ENCODE results near the gene PKIG. TPM values are rescaled to one million over a fixed set of nuclear protein-coding genes. Genes with fewer than 3 reads are reported as not detected.

Gene PKIG
- polyA plus RNA-seq, 1 donor (not counting 4 experiments of a cell fraction or from before 2014, with no cell fraction given) = 6.6 TPM

DNA sequence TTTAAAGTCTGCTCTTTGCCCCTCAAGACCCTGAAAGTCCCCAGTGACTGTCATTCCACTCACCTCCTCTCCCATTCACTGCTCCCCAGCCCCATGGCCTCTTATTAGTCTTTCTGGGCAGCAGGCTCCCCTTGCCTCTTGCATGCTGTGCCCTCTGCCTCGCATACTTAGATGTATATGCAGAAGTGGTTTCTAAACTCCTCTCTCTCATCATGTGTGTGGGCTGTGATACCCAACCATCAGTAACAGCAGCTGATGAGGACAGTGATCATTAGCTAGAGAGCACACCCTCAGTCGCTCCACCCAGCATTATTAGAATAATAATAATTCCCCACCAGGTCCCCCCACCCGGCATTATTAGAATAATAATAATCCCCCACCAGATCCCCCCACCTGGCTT is 14.5 kb downstream of the PKIG start:
- Histone ChIP-seq H3K9me1 (ENCODE audit: control insufficient read depth, extremely low read depth, insufficient read depth, low read length) (no peaks in the 10 kb centered on the region), H3K9ac (ENCODE audit: control insufficient read depth, extremely low read depth, insufficient read depth, low read length) (no peak overlapping the region), H2AFZ (ENCODE audit: control insufficient read depth, low read length) (no peak overlapping the region), H3K27me3 (ENCODE audit: control insufficient read depth, extremely low read depth, insufficient read depth, low read length) (no peaks in the 10 kb centered on the region), H3K4me2 (ENCODE audit: control insufficient read depth, extremely low read depth, insufficient read depth, low read depth, low read length) (no peak overlapping the region), H4K20me1 (ENCODE audit: control insufficient read depth, extremely low read depth, insufficient read depth, low read length) (no peaks in the 10 kb centered on the region), H3K4me1 (ENCODE audit: control insufficient read depth, extremely low read depth, insufficient read depth, low read length) (peaks cover 2% of the 10 kb centered on the region), H3K79me2 (ENCODE audit: control insufficient read depth, insufficient read depth, low read length) (no peaks in the 10 kb centered on the region), H3K9me3 (ENCODE audit: control insufficient read depth, low read depth, low read length) (no peaks in the 10 kb centered on the region), H3K36me3 (ENCODE audit: control insufficient read depth in 2 of 2, extremely low read depth in 1 of 2, insufficient read depth in 2 of 2, low read length in 2 of 2) (no peaks in the 10 kb centered on the region), H3K27ac (ENCODE audit: control insufficient read depth, insufficient read depth, low read length) (no peak overlapping the region), H3K4me3 (ENCODE audit: control insufficient read depth in 2 of 3, extremely low read depth in 1 of 3, insufficient read depth in 2 of 3, low read depth in 1 of 3, low read length in 3 of 3) (no peak overlapping the region)
- FAIRE-seq = no peak
- dilution Hi-C loops (cut with MboI; ENCODE audit: extremely low pct_ligation_motif_present, low sequenced_read_pairs) = no loop called here
- no peak for DNase-seq (ENCODE audit: low read depth, low spot score)
- TF ChIP-seq, protein P1, sequence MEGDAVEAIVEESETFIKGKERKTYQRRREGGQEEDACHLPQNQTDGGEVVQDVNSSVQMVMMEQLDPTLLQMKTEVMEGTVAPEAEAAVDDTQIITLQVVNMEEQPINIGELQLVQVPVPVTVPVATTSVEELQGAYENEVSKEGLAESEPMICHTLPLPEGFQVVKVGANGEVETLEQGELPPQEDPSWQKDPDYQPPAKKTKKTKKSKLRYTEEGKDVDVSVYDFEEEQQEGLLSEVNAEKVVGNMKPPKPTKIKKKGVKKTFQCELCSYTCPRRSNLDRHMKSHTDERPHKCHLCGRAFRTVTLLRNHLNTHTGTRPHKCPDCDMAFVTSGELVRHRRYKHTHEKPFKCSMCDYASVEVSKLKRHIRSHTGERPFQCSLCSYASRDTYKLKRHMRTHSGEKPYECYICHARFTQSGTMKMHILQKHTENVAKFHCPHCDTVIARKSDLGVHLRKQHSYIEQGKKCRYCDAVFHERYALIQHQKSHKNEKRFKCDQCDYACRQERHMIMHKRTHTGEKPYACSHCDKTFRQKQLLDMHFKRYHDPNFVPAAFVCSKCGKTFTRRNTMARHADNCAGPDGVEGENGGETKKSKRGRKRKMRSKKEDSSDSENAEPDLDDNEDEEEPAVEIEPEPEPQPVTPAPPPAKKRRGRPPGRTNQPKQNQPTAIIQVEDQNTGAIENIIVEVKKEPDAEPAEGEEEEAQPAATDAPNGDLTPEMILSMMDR (optimal IDR thresholded peaks at IDR 0.05 in 1 of 3, IDR thresholded peaks at IDR 0.05 in 1 of 3, conservative IDR thresholded peaks at IDR 0.05 in 1 of 3; ENCODE audit: extremely low read depth in 1 of 3, insufficient read depth in 2 of 3, low read length in 3 of 3) = no peak
- no peak for TF ChIP-seq EZH2 (IDR thresholded peaks at IDR 0.05; ENCODE audit: low read length)

DNA sequence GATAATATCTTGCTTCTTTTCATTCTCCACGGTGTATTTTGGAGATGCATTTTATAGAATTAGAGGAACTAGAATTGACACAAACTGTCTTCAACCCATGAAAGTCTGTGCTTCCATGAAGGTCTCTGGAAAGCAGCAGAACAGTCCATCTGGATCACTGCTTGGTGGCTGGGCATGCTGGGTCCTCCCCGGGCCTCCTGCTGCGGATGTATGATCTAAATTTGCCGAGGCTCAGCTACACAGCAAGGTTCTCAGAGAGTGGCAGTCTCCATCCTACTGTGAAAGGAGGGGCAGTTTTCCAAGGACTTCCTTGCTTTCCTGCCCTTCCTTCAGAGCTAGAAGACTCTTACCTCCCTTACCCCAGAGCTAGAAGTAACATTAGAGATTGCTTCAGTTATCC is 15.1 kb downstream of the PKIG start:
- Histone ChIP-seq H3K36me3 (ENCODE audit: control insufficient read depth in 2 of 2, extremely low read depth in 1 of 2, insufficient read depth in 2 of 2, low read length in 2 of 2) (no peaks in the 10 kb centered on the region), H3K9me1 (ENCODE audit: control insufficient read depth, extremely low read depth, insufficient read depth, low read length) (no peaks in the 10 kb centered on the region), H3K27me3 (ENCODE audit: control insufficient read depth, extremely low read depth, insufficient read depth, low read length) (no peaks in the 10 kb centered on the region), H3K9ac (ENCODE audit: control insufficient read depth, extremely low read depth, insufficient read depth, low read length) (no peak overlapping the region), H3K4me3 (ENCODE audit: control insufficient read depth in 2 of 3, extremely low read depth in 1 of 3, insufficient read depth in 2 of 3, low read depth in 1 of 3, low read length in 3 of 3) (no peak overlapping the region), H3K4me2 (ENCODE audit: control insufficient read depth, extremely low read depth, insufficient read depth, low read depth, low read length) (no peak overlapping the region), H3K9me3 (ENCODE audit: control insufficient read depth, low read depth, low read length) (no peaks in the 10 kb centered on the region), H3K4me1 (ENCODE audit: control insufficient read depth, extremely low read depth, insufficient read depth, low read length) (peaks cover 2% of the 10 kb centered on the region), H3K79me2 (ENCODE audit: control insufficient read depth, insufficient read depth, low read length) (no peaks in the 10 kb centered on the region), H2AFZ (ENCODE audit: control insufficient read depth, low read length) (no peak overlapping the region), H3K27ac (ENCODE audit: control insufficient read depth, insufficient read depth, low read length) (no peak overlapping the region), H4K20me1 (ENCODE audit: control insufficient read depth, extremely low read depth, insufficient read depth, low read length) (no peaks in the 10 kb centered on the region)
- dilution Hi-C loops (cut with MboI; ENCODE audit: extremely low pct_ligation_motif_present, low sequenced_read_pairs) = no loop called here
- no peak for TF ChIP-seq EZH2 (IDR thresholded peaks at IDR 0.05; ENCODE audit: low read length)
- TF ChIP-seq, protein P1 (optimal IDR thresholded peaks at IDR 0.05 in 1 of 3, IDR thresholded peaks at IDR 0.05 in 1 of 3, conservative IDR thresholded peaks at IDR 0.05 in 1 of 3; ENCODE audit: extremely low read depth in 1 of 3, insufficient read depth in 2 of 3, low read length in 3 of 3) = no peak
- DNase-seq (ENCODE audit: low read depth, low spot score) (no peak), FAIRE-seq (no peak)
